GM19463 (cell line): Measurements from ENCODE around the gene BTG2.
A peak's percentile ranks its signal among the peaks of the same experiment; 100 is the strongest.

Experiments used
- ATAC-seq: cut with Tn5 transposase; IDR thresholded peaks from one replicate; pipeline ENCODE4 v1.9.1; 2021; ENCODE audit warnings: mild to moderate bottlenecking, moderate library complexity; ENCODE audit not compliant: unreplicated experiment

The BTG2 gene

DNA sequence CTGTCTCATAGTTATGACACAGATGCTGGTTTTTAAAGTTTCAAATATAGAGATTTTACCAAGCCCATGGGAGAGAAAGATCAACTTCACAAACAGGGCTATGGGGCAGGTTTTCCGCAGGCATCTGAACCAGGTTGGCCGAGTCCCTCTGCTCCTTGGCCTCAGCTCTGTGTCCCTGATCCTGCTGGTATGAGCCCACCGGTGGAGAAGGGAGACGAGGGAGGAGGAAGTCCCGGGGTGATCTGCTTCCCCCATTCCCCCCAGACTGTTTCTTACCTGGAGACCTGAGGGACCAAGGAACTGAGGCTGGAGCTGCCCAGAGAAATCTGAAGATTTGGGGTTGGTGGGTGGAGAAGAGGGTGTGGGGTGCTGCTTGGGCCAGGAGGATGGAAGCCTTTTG, 28.9 kb upstream of the BTG2 start:
- no peak for ATAC-seq

DNA sequence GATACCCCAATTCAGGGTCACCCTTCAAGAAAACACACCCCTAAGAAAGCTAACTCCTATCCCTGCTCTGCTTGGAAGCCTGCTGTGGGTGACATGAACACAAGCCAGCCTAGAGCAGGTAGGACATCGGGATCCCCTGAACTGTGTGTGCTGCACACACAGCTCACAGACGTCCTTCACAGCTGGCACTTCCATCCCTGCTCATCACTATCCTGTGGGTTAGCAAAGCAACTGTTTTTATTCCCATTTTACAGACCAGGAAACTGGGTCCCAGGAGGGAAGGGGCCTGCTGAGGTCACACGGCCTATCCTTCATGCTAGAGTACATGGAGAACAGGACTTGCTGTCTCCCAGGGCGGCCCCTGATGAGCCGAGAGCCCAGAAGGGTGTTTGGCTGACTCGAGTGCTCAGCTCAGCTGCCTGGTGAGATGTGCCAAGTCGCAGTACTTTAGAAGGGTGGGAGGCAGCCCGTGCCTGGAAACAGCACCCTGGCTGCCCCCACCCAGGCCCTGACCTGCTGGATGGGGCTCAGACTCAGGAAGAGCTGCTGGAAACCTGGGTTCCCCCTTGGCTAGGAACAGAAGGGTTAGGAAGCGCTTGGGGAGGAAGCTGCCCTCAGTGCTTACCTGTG, 28.3 kb upstream of the BTG2 start:
- no peak for ATAC-seq

DNA sequence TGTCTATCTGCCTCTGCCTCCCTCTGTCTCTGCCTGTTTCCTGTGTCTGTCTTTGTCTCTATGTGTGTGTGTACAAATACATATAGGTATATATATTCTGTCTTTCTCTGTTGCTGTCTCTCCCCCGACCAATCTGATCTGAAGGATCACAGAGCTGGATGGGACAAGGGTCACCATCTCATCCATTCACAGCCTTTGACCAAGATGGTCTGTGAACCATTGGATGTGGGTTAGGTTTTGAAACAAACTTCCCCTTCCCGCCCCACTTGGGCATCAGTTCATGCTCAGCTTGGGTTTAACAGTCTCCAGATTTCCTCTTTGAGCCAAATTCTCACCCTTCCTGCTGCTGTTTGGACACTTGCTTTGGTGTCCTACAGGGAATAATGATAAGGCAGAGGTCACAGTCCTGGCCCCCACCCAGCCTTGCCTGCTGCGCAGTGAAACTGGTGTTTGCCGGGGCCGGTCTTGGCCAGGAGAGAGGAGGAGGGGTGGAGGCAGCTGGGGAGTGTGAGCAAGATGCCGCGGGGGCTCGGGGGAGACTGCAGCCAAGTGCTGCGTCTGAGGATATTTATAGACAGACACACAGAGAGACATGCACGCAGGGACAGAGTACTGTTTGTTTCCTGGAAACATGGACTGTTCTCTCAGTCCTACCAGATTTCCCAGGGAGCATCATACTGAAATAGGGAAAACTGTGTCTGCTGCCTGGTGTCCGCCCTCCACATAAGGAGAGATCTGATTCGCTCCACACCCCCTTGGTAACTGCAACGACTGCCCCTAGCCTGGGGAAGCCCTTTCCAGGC, 27.0 kb upstream of the BTG2 start:
- no peak for ATAC-seq

DNA sequence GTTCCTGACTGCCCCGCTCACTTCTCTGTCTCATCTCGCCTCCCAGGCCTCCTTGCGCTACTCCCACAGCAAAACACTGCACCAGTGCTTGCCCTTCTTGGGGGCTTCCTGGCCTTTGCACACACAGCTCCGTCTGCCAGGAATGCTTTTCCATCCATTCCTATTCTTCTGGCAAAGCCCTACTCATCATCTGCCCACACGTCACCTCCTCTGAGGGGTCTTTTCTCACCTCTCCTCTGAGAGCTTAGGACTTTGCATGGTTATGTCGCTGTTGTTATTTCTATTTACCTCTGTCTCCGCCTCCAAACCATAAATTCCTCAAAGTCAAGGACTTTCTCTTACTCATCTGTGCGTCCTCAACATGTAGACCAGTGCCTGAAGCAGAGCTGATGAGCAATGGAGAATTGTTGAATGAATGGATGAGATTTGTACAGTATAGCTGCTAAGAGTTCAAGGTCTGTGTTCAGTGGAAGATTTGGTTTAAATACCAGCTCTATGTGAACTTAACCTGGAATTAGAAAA, 26.4 kb upstream of the BTG2 start:
- no peak for ATAC-seq

DNA sequence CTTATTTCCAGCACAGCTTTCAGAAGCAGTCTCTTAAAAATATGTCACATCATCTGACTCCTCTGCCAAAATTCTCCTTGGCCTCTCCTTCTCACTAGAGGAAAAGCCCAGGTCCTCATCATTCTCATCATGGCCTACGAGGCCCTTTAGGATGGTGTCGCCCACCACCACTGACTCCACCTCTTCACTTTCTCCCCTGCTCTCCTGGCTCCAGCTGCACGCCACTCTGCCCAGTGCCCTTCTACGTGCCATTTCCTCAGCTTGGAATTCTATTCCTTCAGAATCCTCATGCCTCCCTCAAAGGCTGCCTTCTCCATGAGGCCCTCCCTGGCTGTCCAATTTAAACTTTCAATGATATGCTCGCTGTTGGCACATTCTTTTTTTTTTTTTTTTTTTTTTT, 25.3 kb upstream of the BTG2 start:
- ATAC-seq, result no peak

DNA sequence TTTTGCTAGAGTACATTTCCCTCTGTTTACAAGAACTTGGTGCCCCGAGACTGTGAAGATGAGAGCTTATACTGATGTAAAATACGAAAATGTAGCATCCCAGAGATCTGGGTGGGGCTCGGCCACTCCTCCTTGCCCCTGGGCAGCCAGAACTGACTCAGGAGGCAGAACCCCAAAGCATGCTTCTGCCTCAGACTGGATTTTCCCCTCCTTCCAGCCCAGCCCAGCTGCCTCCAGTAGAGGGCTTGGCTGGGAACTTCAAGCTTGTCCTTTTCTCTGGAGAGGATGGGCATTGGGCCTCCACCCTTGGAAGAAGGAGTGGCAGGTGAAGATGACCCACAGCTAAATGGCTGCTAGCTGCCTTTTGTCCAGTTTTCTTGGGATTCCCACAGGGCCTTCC, 24.3 kb upstream of the BTG2 start:
- no peak for ATAC-seq

DNA sequence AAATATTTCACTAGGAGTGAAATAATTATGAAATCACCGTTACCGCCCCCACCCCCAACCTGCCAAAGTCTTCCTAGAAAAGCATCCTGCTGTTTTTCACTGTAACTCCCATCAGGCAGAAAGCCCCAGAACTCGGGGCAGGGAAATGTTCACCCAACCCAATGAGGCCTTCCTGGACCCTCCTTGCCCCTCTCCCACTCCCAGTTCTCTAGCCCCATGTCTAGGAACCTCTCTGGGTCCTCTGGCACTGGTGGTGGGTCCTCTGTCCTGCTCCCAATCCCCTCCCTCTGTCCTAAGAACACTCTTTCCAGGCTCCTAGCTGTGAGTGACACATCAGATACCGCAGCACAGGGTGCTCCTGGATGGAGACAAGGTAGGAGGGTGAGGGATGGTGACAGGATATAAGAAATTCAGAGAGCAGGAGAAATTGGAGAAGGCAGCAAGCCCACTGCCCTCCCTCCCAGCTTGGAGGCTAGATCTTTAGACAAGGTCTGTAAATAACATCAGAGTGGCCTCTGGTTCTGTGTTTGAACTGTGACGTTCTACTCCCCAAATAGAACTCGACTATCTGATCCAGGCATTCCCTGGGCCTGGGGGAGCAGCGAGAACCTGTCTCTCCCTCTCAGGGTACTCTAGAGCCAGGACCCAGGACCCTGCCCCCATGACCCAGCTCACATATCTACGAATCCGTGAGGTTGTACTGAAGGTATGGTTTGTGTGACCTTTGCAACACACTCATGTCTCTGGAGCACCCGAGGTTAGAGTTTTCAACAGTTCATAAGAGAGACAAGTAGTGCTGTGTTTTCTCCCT, 23.3 kb upstream of the BTG2 start:
- no peak for ATAC-seq

GRCh38 chr1:203282720-203283542, 22.4 kb upstream of the BTG2 start:
- ATAC-seq, result peak; percentile 26

GRCh38 chr1:203283597-203283996, 21.7 kb upstream of the BTG2 start:
- no peak for ATAC-seq

GRCh38 chr1:203284411-203285123, 20.8 kb upstream of the BTG2 start:
- no peak for ATAC-seq

- ATAC-seq, result no peak
Measured at GRCh38 chr1:203286161-203286984, 18.9 kb upstream of the BTG2 start.

GRCh38 chr1:203287109-203287893, 18.0 kb upstream of the BTG2 start:
- peak; percentile 43 for ATAC-seq

DNA sequence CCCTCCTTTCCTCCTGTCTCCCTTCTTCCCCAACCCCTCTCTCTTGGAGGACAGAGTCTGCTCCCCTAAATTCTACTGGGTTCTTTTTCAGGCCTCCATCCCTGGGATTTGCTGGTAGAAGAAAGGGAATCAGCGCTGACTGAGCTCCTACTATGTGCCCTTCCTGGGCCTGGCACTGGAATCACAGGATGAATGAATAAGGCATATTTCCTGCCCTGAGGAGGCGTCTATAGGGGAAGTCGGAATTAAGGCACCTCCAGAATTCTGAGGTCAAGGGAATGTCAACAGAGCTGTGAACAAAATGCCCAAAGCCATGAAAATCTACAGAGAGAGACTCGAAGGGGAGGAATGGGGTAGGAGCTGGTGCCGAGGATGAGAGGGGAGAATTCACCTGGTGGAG, 17.4 kb upstream of the BTG2 start:
- no peak for ATAC-seq

DNA sequence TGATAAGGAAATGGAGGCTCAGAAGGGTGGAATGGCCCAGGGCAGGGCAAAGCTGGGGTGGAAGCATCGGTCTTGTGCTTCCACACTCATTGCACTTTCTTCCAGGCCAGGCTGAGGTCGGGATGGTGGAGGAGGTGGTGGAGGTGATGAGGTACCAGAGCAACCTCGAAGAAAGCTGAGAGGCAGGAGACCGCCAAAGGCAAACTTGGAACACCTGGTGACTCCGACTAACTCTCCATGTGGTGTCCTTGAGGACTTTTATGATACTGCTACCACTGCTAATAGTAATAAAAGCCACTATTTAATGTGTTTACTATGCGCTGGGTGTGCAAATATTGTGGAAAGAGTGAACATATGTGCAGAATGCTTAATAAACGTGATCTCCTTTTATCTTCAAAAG, 16.9 kb upstream of the BTG2 start:
- no peak for ATAC-seq

DNA sequence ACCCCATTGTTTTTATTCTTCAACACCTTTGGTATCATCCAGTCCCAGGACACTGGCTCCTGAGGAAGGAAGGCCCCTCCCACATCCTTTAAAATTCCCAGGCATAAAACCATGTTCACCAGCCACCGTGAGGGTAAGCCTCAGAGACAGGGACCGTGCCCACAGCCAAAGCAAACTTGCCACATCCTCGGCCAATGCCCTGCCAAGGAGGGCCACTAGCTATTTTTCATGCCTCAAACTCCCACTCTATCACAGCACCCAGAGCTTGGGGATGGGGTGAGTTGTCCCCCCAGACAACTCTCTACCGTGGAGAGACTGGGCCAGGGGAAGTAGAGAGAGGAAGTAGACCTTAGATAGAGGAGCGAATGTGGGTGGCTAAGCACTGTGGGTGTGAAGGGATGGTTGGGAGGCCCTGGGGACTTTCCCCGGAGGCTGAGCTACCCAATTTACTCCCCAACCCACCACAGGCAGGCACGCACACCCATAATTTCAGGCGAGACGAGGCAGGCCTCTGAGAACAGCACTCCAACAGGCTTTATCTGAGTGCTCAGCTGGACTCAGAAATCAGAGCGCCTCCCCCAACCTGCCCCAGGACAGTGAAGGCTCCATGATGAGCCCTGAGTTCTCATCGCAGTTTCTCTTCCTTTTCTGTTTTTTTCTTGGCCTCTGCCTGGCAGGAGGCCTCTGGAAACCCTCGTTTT, 15.9 kb upstream of the BTG2 start:
- ATAC-seq, result peak; percentile 47

GRCh38 chr1:203289982-203290260, 15.4 kb upstream of the BTG2 start:
- no peak for ATAC-seq

GRCh38 chr1:203290261-203291089, 14.8 kb upstream of the BTG2 start:
- ATAC-seq, result peak; percentile 49
